IMR-90 (cell line): ENCODE measurements around the gene FAHD1. TPM values are rescaled to one million over a fixed set of nuclear protein-coding genes. Genes with fewer than 3 reads are reported as not detected.

ENCODE experiments used
- ATAC-seq: fragments of 200-7000 bp; cut with Tn5 transposase; 2 replicates; pipeline ENCODE4 v1.9.1; 2020; ENCODE audit warnings: low read depth, mild to moderate bottlenecking, moderate library complexity
- BruUV-seq: library from RNA; stranded (reverse); fragments of 400-500 nt; replicated peaks from 2 replicates; lab custom pipeline; 2021; lab: Mats Ljungman, UMichigan
- CTCF ChIA-PET: fragments of 300-600 bp; formaldehyde crosslinking; extraction: SDS; loops from one replicate; lab custom pipeline; 2021; ENCODE audit warnings: antibody characterized with exemption; lab: Yijun Ruan, JAX
- POLR2A ChIA-PET: fragments of 300-600 bp; sonication (Branson Sonifier 250); formaldehyde crosslinking; loops from one replicate; lab custom pipeline; 2022; ENCODE audit warnings: antibody characterized with exemption; ENCODE audit not compliant: unreplicated experiment; lab: Charles Lee
- DNase-seq: peaks from one replicate; pipeline ENCODE4 v3.0.0; 2013
- H2AFZ ChIP-seq: replicated peaks from 2 replicates; pipeline ENCODE3; 2013; ENCODE audit warnings: low read length, mild to moderate bottlenecking; ENCODE audit not compliant: poor library complexity
- H2AK5ac ChIP-seq: 2 replicates; pipeline ENCODE4 v1.6.1; 2013; ENCODE audit warnings: low read depth, low read length, inconsistent platforms
- H2AK9ac ChIP-seq: replicated peaks from 2 replicates; pipeline ENCODE3; 2013; ENCODE audit warnings: mild to moderate bottlenecking, low read depth, low read length, moderate library complexity; ENCODE audit not compliant: poor library complexity
- H2BK120ac ChIP-seq: 2 replicates; pipeline ENCODE4 v1.6.1; 2013; ENCODE audit warnings: low read depth, low read length, inconsistent platforms
- H2BK15ac ChIP-seq: 3 replicates; pipeline ENCODE4 v1.6.1; 2013; ENCODE audit warnings: low read depth, low read length, inconsistent platforms
- H2BK20ac ChIP-seq: 2 replicates; pipeline ENCODE4 v1.6.1; 2013; ENCODE audit warnings: low read depth, mild to moderate bottlenecking, inconsistent platforms, low read length, moderate library complexity
- H2BK5ac ChIP-seq: 2 replicates; pipeline ENCODE4 v1.6.1; 2013; ENCODE audit warnings: mild to moderate bottlenecking, low read depth, low read length, inconsistent platforms; ENCODE audit not compliant: poor library complexity, severe bottlenecking
- H3K14ac ChIP-seq: replicated peaks from 2 replicates; pipeline ENCODE4 v1.6.1; 2013; ENCODE audit warnings: low read depth, low read length, inconsistent platforms
- H3K18ac ChIP-seq: 2 replicates; pipeline ENCODE4 v1.6.1; 2013; ENCODE audit warnings: low read depth, low read length, control low read depth
- H3K23ac ChIP-seq: 2 replicates; pipeline ENCODE4 v1.6.1; 2013; ENCODE audit warnings: low read depth, low read length, inconsistent platforms
- H3K27ac ChIP-seq: 2 replicates; pipeline ENCODE4 v1.5.1; 2013; ENCODE audit warnings: mild to moderate bottlenecking, control low read depth, low read length; ENCODE audit not compliant: insufficient read depth
- H3K27me3 ChIP-seq: 2 replicates; pipeline ENCODE4 v1.6.1; 2013; ENCODE audit warnings: low read length; ENCODE audit not compliant: control insufficient read depth, insufficient read depth
- H3K36me3 ChIP-seq: 2 replicates; pipeline ENCODE4 v1.6.1; 2013; ENCODE audit warnings: low read length, mixed read lengths; ENCODE audit not compliant: control insufficient read depth, insufficient read depth
- H3K4ac ChIP-seq: 2 replicates; pipeline ENCODE4 v1.6.1; 2013; ENCODE audit warnings: low read depth, low read length, inconsistent platforms
- H3K4me1 ChIP-seq: 2 replicates; pipeline ENCODE4 v1.6.1; 2013; ENCODE audit warnings: low read length, mixed read lengths; ENCODE audit not compliant: control insufficient read depth, insufficient read depth
- H3K4me2 ChIP-seq: 2 replicates; pipeline ENCODE4 v1.6.1; 2013; ENCODE audit warnings: low read depth, mild to moderate bottlenecking, control low read depth, low read length, moderate library complexity
- H3K4me3 ChIP-seq: 2 replicates; pipeline ENCODE4 v1.5.1; 2013; ENCODE audit warnings: low read depth, mild to moderate bottlenecking, control low read depth, low read length, moderate library complexity; ENCODE audit not compliant: insufficient read depth
- H3K56ac ChIP-seq: 2 replicates; pipeline ENCODE4 v1.6.1; 2013; ENCODE audit warnings: low read length, inconsistent platforms; ENCODE audit not compliant: insufficient read depth; ENCODE audit errors: extremely low read depth
- H3K79me1 ChIP-seq, 2 experiments: 2 replicates each; pipeline ENCODE4 v1.6.1; 2013; ENCODE audit warnings: low read length in 2 of 2, inconsistent platforms in 1 of 2, low read depth in 1 of 2
- H3K9ac ChIP-seq: 2 replicates; pipeline ENCODE4 v1.6.1; 2013; ENCODE audit warnings: low read depth, low read length, control low read depth
- H3K9me1 ChIP-seq: 2 replicates; pipeline ENCODE4 v1.6.1; 2013; ENCODE audit warnings: low read length, inconsistent platforms; ENCODE audit not compliant: insufficient read depth
- H3K9me3 ChIP-seq: 2 replicates; pipeline ENCODE4 v1.6.1; 2013; ENCODE audit warnings: low read length; ENCODE audit not compliant: control insufficient read depth, insufficient read depth
- H4K20me1 ChIP-seq: 2 replicates; pipeline ENCODE4 v1.6.1; 2013; ENCODE audit warnings: low read length, inconsistent platforms; ENCODE audit not compliant: insufficient read depth
- H4K5ac ChIP-seq: 2 replicates; pipeline ENCODE4 v1.6.1; 2013; ENCODE audit warnings: mild to moderate bottlenecking, low read depth, low read length, control low read depth
- H4K8ac ChIP-seq, 2 experiments: 2 replicates each; pipeline ENCODE4 v1.6.1; 2013; ENCODE audit warnings: low read depth in 2 of 2, low read length in 2 of 2, control low read depth in 1 of 2, inconsistent platforms in 1 of 2
- H4K91ac ChIP-seq: 2 replicates; pipeline ENCODE4 v1.6.1; 2013; ENCODE audit warnings: low read depth, low read length, inconsistent platforms; ENCODE audit not compliant: insufficient read depth
- CHD1 ChIP-seq: IDR thresholded peaks from 2 replicates; pipeline ENCODE4 v1.6.1; 2012; ENCODE audit warnings: low read depth, low read length, improper control_type of control experiment
- MAFK ChIP-seq: IDR thresholded peaks from 2 replicates; pipeline ENCODE4 v1.6.1; 2012; ENCODE audit warnings: low read depth, low read length, improper control_type of control experiment
- NFE2L2 ChIP-seq: fragments of 150-350 bp; IDR thresholded peaks from 2 replicates; pipeline ENCODE4 v1.6.1; 2016; ENCODE audit warnings: low read depth, mild to moderate bottlenecking, low read length
- WGBS, 2 experiments: methylation state at CpG; one replicate each; pipeline versions ENCODE4 v1.1.5 to v1.1.7; 2013; ENCODE audit warnings: missing lambda C conversion rate in 2 of 2; ENCODE audit not compliant: insufficient read length in 1 of 2; ENCODE audit errors: extremely low coverage in 2 of 2; 5-methylcytosine and 5-hydroxymethylcytosine counted together
- dilution Hi-C: fragments of 300-500 bp; cut with HindIII; formaldehyde crosslinking; loops from one replicate; pipeline ENCODE4 v1.14.3; 2018; ENCODE audit warnings: low sequenced_read_pairs; ENCODE audit not compliant: unreplicated experiment
- in situ Hi-C: fragments of 300-500 bp; cut with MboI; formaldehyde crosslinking; loops from 3 replicates; pipeline ENCODE4 v1.14.3; 2019; ENCODE audit warnings: low sequenced_read_pairs, inconsistent platforms, mixed read lengths
- intact Hi-C: fragments of 100-400 bp; cut with micrococcal nuclease; formaldehyde crosslinking; loops from 2 replicates; pipeline ENCODE4 v1.10.0; 2022
- polyA plus RNA-seq, 3 experiments: library from polyadenylated mRNA; depleted of rRNA; stranded (reverse); fragments of >200 nt; gene quantifications; 2 replicates each; pipeline ENCODE4 v1.2.3, GENCODE V29; 2012; ENCODE audit warnings: low replicate concordance in 1 of 3
- total RNA-seq: library from RNA; depleted of rRNA; stranded (reverse); fragments of >200 nt; gene quantifications from 2 replicates; pipeline ENCODE4 v1.2.3, GENCODE V29; 2012

Gene FAHD1
- total and polyA plus RNA-seq, 2 of the 4 experiments (the other 2 are of a cell fraction), result 65.3 to 85.9 TPM

GRCh38 chr16:1821861-1822611 is 5.0 kb upstream of the FAHD1 start:
- WGBS, 2 experiments, result 97% methylated on average over 6 of the region's 24 CpGs; no CpG with 5 or more reads in 1 of the 2 experiments

More at GRCh38 chr16:1821861-1822611, 5.0 kb upstream of the FAHD1 start:
- DNase-seq (no peak), ATAC-seq (no peak)
- peaks cover 8 to 29% of the 10 kb centered on the region in 2 experiments; a peak in 3 of 4 replicates for H3K79me1 ChIP-seq
- peaks cover 10% of the 10 kb centered on the region for H3K36me3 ChIP-seq
- no peak overlapping the region for H2BK5ac ChIP-seq
- H2AFZ ChIP-seq, result no peak overlapping the region
- H3K4me1 ChIP-seq, result peaks cover 4% of the 10 kb centered on the region; the same call in 1 of the 2 replicates
- H3K56ac ChIP-seq, result no peak overlapping the region
- no peak overlapping the region for H2AK5ac ChIP-seq
- H3K9me1 ChIP-seq, result no peaks in the 10 kb centered on the region; the same call in 1 of the 2 replicates
- H3K9ac ChIP-seq, result no peak overlapping the region
- ChIA-PET POLR2A (no interaction called here), CTCF (no interaction called here)
- H3K9me3 ChIP-seq, result no peaks in the 10 kb centered on the region
- no peak overlapping the region for H4K8ac ChIP-seq
- in situ Hi-C loops (no loop called here), intact Hi-C loops (no loop called here), dilution Hi-C loops (no loop called here)
- H4K91ac ChIP-seq, result no peak overlapping the region
- H3K14ac ChIP-seq, result no peak overlapping the region
- TF ChIP-seq NFE2L2, result no peak
- TF ChIP-seq CHD1, result no peak
- TF ChIP-seq MAFK, result no peak
- no peak overlapping the region for H2BK20ac ChIP-seq
- no TSS peak for BruUV-seq
- H4K5ac ChIP-seq, result no peak overlapping the region
- no peaks in the 10 kb centered on the region for H3K27me3 ChIP-seq
- no peak overlapping the region for H2BK120ac ChIP-seq
- no peak overlapping the region for H3K27ac ChIP-seq
- H3K4me2 ChIP-seq, result no peak overlapping the region
- H4K20me1 ChIP-seq, result 0 out of 2 replicates have a peak, but pooled peaks cover 3% of the 10 kb centered on the region
- H3K4me3 ChIP-seq, result no peak overlapping the region
- H3K18ac ChIP-seq, result no peak overlapping the region
- H2AK9ac ChIP-seq, result no peak overlapping the region
- no peak overlapping the region for H3K23ac ChIP-seq
- H3K4ac ChIP-seq, result no peak overlapping the region
- H2BK15ac ChIP-seq, result no peak overlapping the region
